K562 (cell line): ENCODE measurements around the gene GLDC. TPM values are rescaled to one million over a fixed set of nuclear protein-coding genes. Genes with fewer than 3 reads are reported as not detected.

Experiments used
- MBD2 ChIP-seq: sonication (generic); IDR thresholded peaks from 2 replicates; pipeline ENCODE4 v1.6.1; 2016; ENCODE audit warnings: low read depth, borderline replicate concordance
- YBX1 ChIP-seq: fragments of 450-650 bp; IDR thresholded peaks from 2 replicates; pipeline ENCODE4 v1.7.1; 2016; ENCODE audit warnings: mild to moderate bottlenecking
- ZBTB1 ChIP-seq: sonication (generic); formaldehyde crosslinking; IDR thresholded peaks from 2 replicates; pipeline ENCODE4 v1.8.1; 2023; ENCODE audit warnings: missing genetic modification reagents, low read depth, mild to moderate bottlenecking, borderline replicate concordance
- polyA plus RNA-seq, 8 experiments: library from polyadenylated mRNA; depleted of rRNA in 4 of 8; stranded (reverse) in 5 of 8; unstranded in 3 of 8; fragments of >200 nt; fragmentation: Nextera tagmentation in 2 of 8; fragmentation: Illumina TruSeq in 1 of 8; extraction: Ambion mirVana in 2 of 8; extraction: Trizol in 1 of 8; gene quantifications; 2 replicates each; pipeline versions ENCODE4 v1.2.1 to v1.2.3, GENCODE V29; 2011 to 2014; ENCODE audit warnings: inconsistent platforms in 1 of 8, missing spikeins in 1 of 8
- total RNA-seq, 7 experiments: library from RNA; depleted of rRNA in 6 of 7; stranded (reverse); fragments of >200 nt in 6 of 7; fragmentation: Illumina TruSeq in 2 of 7; extraction: Trizol in 2 of 7; gene quantifications; 2 replicates each; pipeline versions ENCODE4 v1.2.1 to v1.2.3, GENCODE V29; 2011 to 2021; ENCODE audit warnings: low replicate concordance in 1 of 7
- TF ChIP-seq, protein P1 (sequence below): sonication (generic); formaldehyde crosslinking; IDR thresholded peaks from 2 replicates; pipeline ENCODE4 v1.4.0; 2020; ENCODE audit warnings: mild to moderate bottlenecking, missing genetic modification reagents
- TF ChIP-seq, protein P2 (sequence below): IDR thresholded peaks from 2 replicates; pipeline ENCODE4 v1.6.1; 2016; ENCODE audit warnings: missing genetic modification characterization, missing compliant biosample characterization
- TF ChIP-seq, protein P3 (sequence below): fragments of 450-650 bp; IDR thresholded peaks from 2 replicates; pipeline ENCODE4 v1.6.1; 2016; ENCODE audit warnings: low read depth

The GLDC gene
- total and polyA plus RNA-seq, 9 of the 15 experiments (the other 6 are each of a cell fraction or from before 2014, with no cell fraction given) = 0.03 to 0.27 (median 0.08) TPM; not detected in 6

DNA sequence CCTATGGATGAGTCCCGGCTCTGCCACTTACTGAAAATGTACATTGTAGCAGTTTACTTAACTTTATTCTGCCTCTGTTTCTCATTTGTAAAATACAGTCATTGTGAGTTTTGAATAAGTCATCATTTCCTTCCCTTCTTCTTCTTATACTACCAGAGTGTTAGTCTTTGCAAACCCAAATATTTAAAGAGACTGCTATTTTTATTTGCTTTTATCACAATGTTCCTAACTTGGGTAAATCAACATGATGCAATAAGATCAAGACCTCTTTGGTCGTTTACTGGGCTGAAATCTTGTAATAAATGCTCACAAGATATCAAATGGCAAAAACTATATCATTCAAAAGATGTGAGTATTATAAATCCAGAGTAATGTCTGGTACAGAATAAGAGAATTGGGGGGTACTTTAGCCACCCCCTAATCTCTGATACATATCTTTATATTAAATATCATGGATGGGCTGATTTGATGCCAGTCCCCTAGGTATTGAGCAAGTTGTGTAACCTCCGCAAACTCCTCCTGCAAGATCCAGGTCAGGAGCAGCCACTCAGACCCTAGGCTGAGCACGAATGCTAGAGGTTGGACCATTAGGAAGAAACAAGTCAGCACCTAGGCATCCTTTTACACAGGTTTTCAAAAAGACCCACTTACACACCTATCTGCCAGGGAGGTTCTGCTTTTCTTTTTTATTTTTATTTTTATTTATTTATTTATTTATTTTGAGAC lies 13.3 kb upstream of the GLDC start (continued):
- TF ChIP-seq, protein P1, sequence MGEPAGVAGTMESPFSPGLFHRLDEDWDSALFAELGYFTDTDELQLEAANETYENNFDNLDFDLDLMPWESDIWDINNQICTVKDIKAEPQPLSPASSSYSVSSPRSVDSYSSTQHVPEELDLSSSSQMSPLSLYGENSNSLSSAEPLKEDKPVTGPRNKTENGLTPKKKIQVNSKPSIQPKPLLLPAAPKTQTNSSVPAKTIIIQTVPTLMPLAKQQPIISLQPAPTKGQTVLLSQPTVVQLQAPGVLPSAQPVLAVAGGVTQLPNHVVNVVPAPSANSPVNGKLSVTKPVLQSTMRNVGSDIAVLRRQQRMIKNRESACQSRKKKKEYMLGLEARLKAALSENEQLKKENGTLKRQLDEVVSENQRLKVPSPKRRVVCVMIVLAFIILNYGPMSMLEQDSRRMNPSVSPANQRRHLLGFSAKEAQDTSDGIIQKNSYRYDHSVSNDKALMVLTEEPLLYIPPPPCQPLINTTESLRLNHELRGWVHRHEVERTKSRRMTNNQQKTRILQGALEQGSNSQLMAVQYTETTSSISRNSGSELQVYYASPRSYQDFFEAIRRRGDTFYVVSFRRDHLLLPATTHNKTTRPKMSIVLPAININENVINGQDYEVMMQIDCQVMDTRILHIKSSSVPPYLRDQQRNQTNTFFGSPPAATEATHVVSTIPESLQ = no peak
- TF ChIP-seq, protein P2, sequence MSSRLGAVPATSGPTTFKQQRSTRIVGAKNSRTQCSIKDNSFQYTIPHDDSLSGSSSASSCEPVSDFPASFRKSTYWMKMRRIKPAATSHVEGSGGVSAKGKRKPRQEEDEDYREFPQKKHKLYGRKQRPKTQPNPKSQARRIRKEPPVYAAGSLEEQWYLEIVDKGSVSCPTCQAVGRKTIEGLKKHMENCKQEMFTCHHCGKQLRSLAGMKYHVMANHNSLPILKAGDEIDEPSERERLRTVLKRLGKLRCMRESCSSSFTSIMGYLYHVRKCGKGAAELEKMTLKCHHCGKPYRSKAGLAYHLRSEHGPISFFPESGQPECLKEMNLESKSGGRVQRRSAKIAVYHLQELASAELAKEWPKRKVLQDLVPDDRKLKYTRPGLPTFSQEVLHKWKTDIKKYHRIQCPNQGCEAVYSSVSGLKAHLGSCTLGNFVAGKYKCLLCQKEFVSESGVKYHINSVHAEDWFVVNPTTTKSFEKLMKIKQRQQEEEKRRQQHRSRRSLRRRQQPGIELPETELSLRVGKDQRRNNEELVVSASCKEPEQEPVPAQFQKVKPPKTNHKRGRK (tag) = no peak
- TF ChIP-seq YBX1 = no peak
- TF ChIP-seq, protein P3, sequence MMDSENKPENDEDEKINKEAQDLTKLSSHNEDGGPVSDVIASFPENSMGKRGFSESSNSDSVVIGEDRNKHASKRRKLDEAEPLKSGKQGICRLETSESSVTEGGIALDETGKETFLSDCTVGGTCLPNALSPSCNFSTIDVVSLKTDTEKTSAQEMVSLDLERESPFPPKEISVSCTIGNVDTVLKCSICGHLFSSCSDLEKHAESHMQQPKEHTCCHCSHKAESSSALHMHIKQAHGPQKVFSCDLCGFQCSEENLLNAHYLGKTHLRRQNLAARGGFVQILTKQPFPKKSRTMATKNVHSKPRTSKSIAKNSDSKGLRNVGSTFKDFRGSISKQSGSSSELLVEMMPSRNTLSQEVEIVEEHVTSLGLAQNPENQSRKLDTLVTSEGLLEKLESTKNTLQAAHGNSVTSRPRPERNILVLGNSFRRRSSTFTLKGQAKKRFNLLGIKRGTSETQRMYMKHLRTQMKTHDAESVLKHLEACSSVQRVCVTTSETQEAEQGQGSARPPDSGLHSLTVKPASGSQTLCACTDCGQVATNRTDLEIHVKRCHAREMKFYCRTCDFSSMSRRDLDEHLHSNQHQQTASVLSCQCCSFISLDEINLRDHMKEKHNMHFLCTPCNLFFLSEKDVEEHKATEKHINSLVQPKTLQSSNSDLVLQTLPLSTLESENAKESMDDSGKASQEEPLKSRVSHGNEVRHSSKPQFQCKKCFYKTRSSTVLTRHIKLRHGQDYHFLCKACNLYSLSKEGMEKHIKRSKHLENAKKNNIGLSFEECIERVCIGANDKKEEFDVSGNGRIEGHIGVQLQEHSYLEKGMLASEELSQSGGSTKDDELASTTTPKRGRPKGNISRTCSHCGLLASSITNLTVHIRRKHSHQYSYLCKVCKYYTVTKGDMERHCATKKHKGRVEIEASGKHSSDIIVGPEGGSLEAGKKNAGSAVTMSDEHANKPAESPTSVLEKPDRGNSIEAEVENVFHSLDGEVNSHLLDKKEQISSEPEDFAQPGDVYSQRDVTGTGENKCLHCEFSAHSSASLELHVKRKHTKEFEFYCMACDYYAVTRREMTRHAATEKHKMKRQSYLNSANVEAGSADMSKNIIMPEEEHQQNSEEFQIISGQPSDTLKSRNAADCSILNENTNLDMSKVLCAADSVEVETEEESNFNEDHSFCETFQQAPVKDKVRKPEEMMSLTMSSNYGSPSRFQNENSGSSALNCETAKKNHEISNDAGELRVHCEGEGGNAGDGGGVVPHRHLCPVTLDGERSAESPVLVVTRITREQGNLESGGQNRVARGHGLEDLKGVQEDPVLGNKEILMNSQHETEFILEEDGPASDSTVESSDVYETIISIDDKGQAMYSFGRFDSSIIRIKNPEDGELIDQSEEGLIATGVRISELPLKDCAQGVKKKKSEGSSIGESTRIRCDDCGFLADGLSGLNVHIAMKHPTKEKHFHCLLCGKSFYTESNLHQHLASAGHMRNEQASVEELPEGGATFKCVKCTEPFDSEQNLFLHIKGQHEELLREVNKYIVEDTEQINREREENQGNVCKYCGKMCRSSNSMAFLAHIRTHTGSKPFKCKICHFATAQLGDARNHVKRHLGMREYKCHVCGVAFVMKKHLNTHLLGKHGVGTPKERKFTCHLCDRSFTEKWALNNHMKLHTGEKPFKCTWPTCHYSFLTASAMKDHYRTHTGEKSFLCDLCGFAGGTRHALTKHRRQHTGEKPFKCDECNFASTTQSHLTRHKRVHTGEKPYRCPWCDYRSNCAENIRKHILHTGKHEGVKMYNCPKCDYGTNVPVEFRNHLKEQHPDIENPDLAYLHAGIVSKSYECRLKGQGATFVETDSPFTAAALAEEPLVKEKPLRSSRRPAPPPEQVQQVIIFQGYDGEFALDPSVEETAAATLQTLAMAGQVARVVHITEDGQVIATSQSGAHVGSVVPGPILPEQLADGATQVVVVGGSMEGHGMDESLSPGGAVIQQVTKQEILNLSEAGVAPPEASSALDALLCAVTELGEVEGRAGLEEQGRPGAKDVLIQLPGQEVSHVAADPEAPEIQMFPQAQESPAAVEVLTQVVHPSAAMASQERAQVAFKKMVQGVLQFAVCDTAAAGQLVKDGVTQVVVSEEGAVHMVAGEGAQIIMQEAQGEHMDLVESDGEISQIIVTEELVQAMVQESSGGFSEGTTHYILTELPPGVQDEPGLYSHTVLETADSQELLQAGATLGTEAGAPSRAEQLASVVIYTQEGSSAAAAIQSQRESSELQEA = no peak
- no peak for TF ChIP-seq MBD2
- TF ChIP-seq ZBTB1 (CRISPR knock-in tag) = no peak
